ENCODE data around the gene DYNLL1. TPM values are rescaled to one million over a fixed set of nuclear protein-coding genes. Genes with fewer than 3 reads are reported as not detected.

Gene DYNLL1
- total RNA-seq, 1 experiment from 2014 or later = 618 TPM

GRCh38 chr12:120460157-120460556, 35.8 kb upstream of the DYNLL1 start:
- no peak overlapping the region for H3T11ph ChIP-seq (ENCODE audit: low read length)
- H3K79me2 ChIP-seq (ENCODE audit: insufficient read depth, low read length) = no peaks in the 10 kb centered on the region
- no peak overlapping the region for H2BK5ac ChIP-seq (ENCODE audit: insufficient read length, low read length)
- no peak overlapping the region for H2BK12ac ChIP-seq (ENCODE audit: insufficient read length, low read depth, low read length)
- H3K36me3 Mint-ChIP-seq (ENCODE audit: insufficient read depth in 1 of 3, low read depth in 3 of 3) = peaks cover 64 to 94% (median 87%) of the 10 kb centered on the region in 3 experiments; a peak in 6 of 7 replicates
- H3K4me3 Mint-ChIP-seq = no peak overlapping the region
- no peak overlapping the region for H3K4ac ChIP-seq (ENCODE audit: low read depth, low read length)
- H3K9me3 Mint-ChIP-seq = no peaks in the 10 kb centered on the region
- no peaks in the 10 kb centered on the region for H3K4me1 ChIP-seq (ENCODE audit: insufficient read depth, low read length)
- H2BK15ac ChIP-seq (ENCODE audit: low read depth, low read length) = no peak overlapping the region
- H4K91ac ChIP-seq (ENCODE audit: insufficient read length, low read depth, low read length) = no peak overlapping the region
- no peaks in the 10 kb centered on the region for H3K27me3 ChIP-seq (ENCODE audit: insufficient read depth, low read length)
- no peak overlapping the region for H4K8ac ChIP-seq (replicated peaks; ENCODE audit: insufficient read length, low read depth, low read length)
- no peak overlapping the region for H3K18ac ChIP-seq (ENCODE audit: insufficient read length, low read depth, low read length)
- H3K23ac ChIP-seq (ENCODE audit: insufficient read length, low read depth, low read length) = no peak overlapping the region
- no peak overlapping the region for H2AK5ac ChIP-seq (ENCODE audit: insufficient read length, low read length)
- H3K27ac ChIP-seq (ENCODE audit: insufficient read length, low read depth, low read length) = no peak overlapping the region
- H3K27ac Mint-ChIP-seq = peak overlapping the region in 1 of 3 experiments; percentile 33; a peak in 2 of 7 replicates
- no CpG with 5 or more reads among the region's 3 CpGs for WGBS (ENCODE audit: extremely low coverage, insufficient read length, low lambda C conversion rate)
- no peak overlapping the region for H3K56ac ChIP-seq (ENCODE audit: insufficient read length, low read depth, low read length)
- H4K20me1 ChIP-seq (ENCODE audit: control insufficient read depth, insufficient read depth, insufficient read length) = no peaks in the 10 kb centered on the region
- no peaks in the 10 kb centered on the region for H3K9me3 ChIP-seq (ENCODE audit: control insufficient read depth, low read depth, low read length)
- H3K79me1 ChIP-seq (ENCODE audit: insufficient read depth, low read depth, low read length, poor library complexity, severe bottlenecking) = no peaks in the 10 kb centered on the region
- no peak overlapping the region for H3K14ac ChIP-seq (ENCODE audit: insufficient read depth, low read length)
- no peak overlapping the region for H3K9ac ChIP-seq (ENCODE audit: extremely low read depth, insufficient read length, low read length)
- no peak overlapping the region for H2AFZ ChIP-seq (ENCODE audit: low read length)
- no peak overlapping the region for H2BK20ac ChIP-seq (ENCODE audit: low read depth, low read length, poor library complexity, severe bottlenecking)
- no peak for DNase-seq
- H3K27me3 Mint-ChIP-seq (ENCODE audit: low read depth) = no peaks in the 10 kb centered on the region
- H2BK120ac ChIP-seq (ENCODE audit: low read depth, low read length, poor library complexity, severe bottlenecking) = no peak overlapping the region
- no peaks in the 10 kb centered on the region for H3K4me1 Mint-ChIP-seq
- no peaks in the 10 kb centered on the region for H3K23me2 ChIP-seq (ENCODE audit: insufficient read length, low read depth, low read length, poor library complexity, severe bottlenecking)
- H3K4me2 ChIP-seq (ENCODE audit: insufficient read depth, insufficient read length, low read length) = no peak overlapping the region
- no peak overlapping the region for H4K5ac ChIP-seq (ENCODE audit: insufficient read length, low read depth, low read length)
- TF ChIP-seq, protein P1, sequence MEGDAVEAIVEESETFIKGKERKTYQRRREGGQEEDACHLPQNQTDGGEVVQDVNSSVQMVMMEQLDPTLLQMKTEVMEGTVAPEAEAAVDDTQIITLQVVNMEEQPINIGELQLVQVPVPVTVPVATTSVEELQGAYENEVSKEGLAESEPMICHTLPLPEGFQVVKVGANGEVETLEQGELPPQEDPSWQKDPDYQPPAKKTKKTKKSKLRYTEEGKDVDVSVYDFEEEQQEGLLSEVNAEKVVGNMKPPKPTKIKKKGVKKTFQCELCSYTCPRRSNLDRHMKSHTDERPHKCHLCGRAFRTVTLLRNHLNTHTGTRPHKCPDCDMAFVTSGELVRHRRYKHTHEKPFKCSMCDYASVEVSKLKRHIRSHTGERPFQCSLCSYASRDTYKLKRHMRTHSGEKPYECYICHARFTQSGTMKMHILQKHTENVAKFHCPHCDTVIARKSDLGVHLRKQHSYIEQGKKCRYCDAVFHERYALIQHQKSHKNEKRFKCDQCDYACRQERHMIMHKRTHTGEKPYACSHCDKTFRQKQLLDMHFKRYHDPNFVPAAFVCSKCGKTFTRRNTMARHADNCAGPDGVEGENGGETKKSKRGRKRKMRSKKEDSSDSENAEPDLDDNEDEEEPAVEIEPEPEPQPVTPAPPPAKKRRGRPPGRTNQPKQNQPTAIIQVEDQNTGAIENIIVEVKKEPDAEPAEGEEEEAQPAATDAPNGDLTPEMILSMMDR (conservative IDR thresholded peaks at IDR 0.05) = no peak
